NCI-H526 (cell line): ENCODE data around the gene KIF15.
"Not testable (repeated sequence)": the region's sequence is repeated elsewhere in the genome, so short reads cannot be mapped to it uniquely, and the experiment has no call there.

Experiments used
- DNase-seq, 2 experiments: peaks; one replicate each; lab custom pipeline; 2025; lab: John Stamatoyannopoulos, UW

Gene KIF15

GRCh38 chr3:44761424-44762169, at the start of gene KIF15, which contains the start of gene KIAA1143:
Gene KIF15, plus strand, starts transcription at chr3:44761794. Its CDS starts 72 bp downstream, at chr3:44761866.
Gene KIAA1143, minus strand, starts transcription at chr3:44761619. Its CDS starts 17 bp downstream, at chr3:44761602.
- DNase-seq: peak; percentile 91 to 97

- peak; percentile 80 to 93 for DNase-seq
Observed at GRCh38 chr3:44712455-44713075, 49.0 kb upstream of the KIF15 start, which contains the start of gene ZNF502. Gene ZNF502, plus strand, starts transcription at chr3:44712660. Its CDS starts 7,602 bp downstream, at chr3:44720262.

GRCh38 chr3:44721231-44722102, 40.1 kb upstream of the KIF15 start:
- no peak for DNase-seq

GRCh38 chr3:44722103-44722401, 39.5 kb upstream of the KIF15 start:
- no peak for DNase-seq

- DNase-seq: peak; percentile 82 to 94
Observed at GRCh38 chr3:44729384-44729910, 32.1 kb upstream of the KIF15 start, which contains the start of gene ZNF501. Gene ZNF501, plus strand, starts transcription at chr3:44729635. Its CDS starts 4,787 bp downstream, at chr3:44734422.

GRCh38 chr3:44734646-44735168, 26.9 kb upstream of the KIF15 start:
- no peak for DNase-seq

GRCh38 chr3:44761101-44761423, 532 bp upstream of the KIF15 start:
- no peak for DNase-seq

- no peak for DNase-seq
Observed at GRCh38 chr3:44762170-44762677, 630 bp downstream of the KIF15 start.

GRCh38 chr3:44762690-44763089, 1.1 kb downstream of the KIF15 start:
- DNase-seq: no peak

- no peak for DNase-seq
Observed at GRCh38 chr3:44764248-44764647, 2.7 kb downstream of the KIF15 start.

GRCh38 chr3:44771424-44772098, 10.0 kb downstream of the KIF15 start:
- no peak for DNase-seq

- no peak for DNase-seq
Observed at GRCh38 chr3:44772099-44772442, 10.5 kb downstream of the KIF15 start.

GRCh38 chr3:44782891-44783290, 21.3 kb downstream of the KIF15 start:
- DNase-seq: no peak

GRCh38 chr3:44795197-44795596, 33.6 kb downstream of the KIF15 start:
- DNase-seq: no peak

- no peak for DNase-seq
Observed at GRCh38 chr3:44802011-44802410, 40.4 kb downstream of the KIF15 start.

- DNase-seq: no peak
Observed at GRCh38 chr3:44803298-44803697, 41.7 kb downstream of the KIF15 start.

GRCh38 chr3:44805960-44806359, 44.4 kb downstream of the KIF15 start:
- DNase-seq: no peak

- no peak for DNase-seq
Observed at GRCh38 chr3:44814751-44815150, 53.2 kb downstream of the KIF15 start.

- not testable (repeated sequence) for DNase-seq
Observed at GRCh38 chr3:44816334-44816733, 54.7 kb downstream of the KIF15 start.

GRCh38 chr3:44821206-44821605, 59.6 kb downstream of the KIF15 start:
- DNase-seq: not testable (repeated sequence)

- no peak for DNase-seq
Observed at GRCh38 chr3:44825264-44825925, 63.8 kb downstream of the KIF15 start.
